GM12875 (cell line): ENCODE results near the gene BID.

Experiments used
- H3K4me3 ChIP-seq: one replicate; pipeline ENCODE4 v1.5.1; 2011; ENCODE audit warnings: low read depth, low read length, control low read depth
- TF ChIP-seq, protein P1 (sequence below): IDR thresholded peaks from 2 replicates; pipeline ENCODE4 v1.5.1; 2011; ENCODE audit warnings: low read depth, mild to moderate bottlenecking, control low read depth, inconsistent platforms, low read length, moderate library complexity, borderline replicate concordance; ENCODE audit not compliant: insufficient read depth

The BID gene

DNA sequence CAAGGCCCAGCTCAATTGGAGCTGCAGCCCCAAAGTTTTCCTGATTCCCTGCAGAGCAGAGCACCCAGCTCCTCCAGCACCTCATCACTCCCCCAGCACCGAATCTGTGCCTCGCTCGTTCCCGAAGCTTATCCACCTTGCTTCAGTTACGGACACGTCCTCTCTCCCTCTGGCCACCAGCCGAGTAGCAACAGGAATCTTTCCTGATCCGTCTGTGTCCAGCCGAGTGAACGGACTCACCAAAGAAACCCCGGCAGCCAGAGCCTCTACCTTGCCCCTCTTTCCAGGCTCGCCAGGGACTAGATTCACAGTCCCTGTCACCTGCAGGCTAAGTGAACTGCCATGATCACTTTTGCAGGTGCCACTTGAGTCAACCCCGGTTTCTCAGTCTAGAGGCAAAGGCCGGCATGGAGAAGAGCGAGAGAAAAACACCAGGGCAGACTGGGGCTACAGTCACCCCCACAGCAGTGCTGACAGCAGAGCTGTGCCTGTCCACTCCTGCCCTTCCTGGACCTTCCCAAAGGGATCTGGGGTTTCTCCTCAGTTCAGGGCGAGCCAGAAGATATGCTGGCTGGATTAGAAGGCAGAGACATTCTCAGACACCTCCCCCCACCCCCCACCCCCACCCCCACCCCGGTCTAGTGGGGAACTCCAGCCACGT, 32.3 kb downstream of the BID start:
- TF ChIP-seq, protein P1, sequence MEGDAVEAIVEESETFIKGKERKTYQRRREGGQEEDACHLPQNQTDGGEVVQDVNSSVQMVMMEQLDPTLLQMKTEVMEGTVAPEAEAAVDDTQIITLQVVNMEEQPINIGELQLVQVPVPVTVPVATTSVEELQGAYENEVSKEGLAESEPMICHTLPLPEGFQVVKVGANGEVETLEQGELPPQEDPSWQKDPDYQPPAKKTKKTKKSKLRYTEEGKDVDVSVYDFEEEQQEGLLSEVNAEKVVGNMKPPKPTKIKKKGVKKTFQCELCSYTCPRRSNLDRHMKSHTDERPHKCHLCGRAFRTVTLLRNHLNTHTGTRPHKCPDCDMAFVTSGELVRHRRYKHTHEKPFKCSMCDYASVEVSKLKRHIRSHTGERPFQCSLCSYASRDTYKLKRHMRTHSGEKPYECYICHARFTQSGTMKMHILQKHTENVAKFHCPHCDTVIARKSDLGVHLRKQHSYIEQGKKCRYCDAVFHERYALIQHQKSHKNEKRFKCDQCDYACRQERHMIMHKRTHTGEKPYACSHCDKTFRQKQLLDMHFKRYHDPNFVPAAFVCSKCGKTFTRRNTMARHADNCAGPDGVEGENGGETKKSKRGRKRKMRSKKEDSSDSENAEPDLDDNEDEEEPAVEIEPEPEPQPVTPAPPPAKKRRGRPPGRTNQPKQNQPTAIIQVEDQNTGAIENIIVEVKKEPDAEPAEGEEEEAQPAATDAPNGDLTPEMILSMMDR, result 0 out of 2 replicates have a peak, but pooled peaks have one; percentile 2

DNA sequence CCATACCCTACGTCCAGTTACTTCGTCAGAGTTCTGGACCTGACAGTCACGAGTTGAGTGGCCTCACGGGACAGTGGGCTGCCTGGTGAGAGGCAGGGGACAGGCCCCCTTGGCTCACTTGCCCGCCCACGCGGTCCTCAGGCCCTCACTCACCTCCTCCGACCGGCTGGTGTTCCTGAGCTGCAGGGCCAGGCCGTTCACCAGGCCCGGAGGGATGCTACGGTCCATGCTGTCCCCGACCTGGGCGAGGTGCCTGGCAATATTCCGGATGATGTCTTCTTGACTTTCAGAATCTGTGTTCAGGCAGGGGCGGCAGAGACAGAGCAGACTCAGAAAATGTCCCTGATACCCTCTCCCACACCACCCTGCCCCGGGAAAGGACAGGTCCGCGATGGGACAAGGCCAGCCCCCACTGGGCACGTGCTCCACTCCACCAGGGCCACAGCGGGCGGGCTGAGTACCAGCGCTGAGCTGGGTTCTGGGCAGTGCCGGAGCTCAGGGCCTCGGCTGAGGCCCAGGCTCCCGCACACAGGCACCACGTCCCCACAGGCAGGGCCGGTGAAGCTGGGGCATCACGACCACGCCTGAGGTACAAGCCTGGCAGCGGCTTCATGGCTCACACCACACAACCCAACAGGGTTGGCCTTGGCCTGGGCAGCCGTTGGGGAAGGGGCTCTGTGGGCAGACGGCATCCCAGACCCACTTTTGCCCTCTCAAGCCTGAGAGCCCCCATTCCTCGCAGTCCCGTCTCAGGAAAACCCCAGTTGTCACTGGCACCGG, 34.9 kb downstream of the BID start:
- TF ChIP-seq, protein P1, result no peak

More for the DNA sequence above, 32.3 kb downstream of the BID start:
- no peak overlapping the region for H3K4me3 ChIP-seq

DNA sequence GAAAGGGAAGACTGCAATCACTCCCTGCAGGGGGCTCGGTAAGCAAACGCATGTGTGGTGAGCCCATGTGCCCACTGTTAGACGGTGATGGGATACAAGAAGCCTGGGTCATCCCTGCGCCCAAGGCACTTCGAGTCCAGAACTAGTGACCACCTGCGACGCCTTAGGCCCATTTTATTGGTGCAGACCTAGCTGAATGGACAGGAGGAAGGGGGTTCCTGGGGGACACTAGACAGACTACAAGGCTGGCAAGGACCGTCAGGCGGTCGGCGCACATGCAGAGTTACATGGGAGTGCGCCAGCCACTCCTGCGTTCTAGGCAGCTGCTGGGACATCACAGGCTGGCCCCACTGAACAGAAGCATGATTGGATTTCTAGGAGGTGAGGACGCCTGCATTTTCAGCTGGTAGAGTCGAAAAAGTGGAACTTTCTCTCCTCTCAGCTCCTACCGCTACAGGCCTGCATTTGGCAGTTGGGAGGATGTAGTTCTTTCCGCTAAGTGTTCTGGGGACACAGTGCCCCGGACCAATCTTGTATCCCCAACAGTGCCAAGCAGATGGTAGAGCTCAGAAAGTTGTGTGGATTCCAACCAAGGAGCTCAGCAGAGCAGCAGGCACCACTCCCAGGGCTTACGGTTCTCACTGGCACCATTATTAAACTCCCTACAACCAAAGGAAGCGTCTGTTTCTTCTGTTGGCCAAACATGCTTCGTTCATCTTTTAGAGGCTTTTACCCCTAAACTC, 35.7 kb downstream of the BID start:
- no peak overlapping the region for H3K4me3 ChIP-seq
- TF ChIP-seq, protein P1, result no peak

More for the DNA sequence above, 34.9 kb downstream of the BID start:
- H3K4me3 ChIP-seq, result no peak overlapping the region

DNA sequence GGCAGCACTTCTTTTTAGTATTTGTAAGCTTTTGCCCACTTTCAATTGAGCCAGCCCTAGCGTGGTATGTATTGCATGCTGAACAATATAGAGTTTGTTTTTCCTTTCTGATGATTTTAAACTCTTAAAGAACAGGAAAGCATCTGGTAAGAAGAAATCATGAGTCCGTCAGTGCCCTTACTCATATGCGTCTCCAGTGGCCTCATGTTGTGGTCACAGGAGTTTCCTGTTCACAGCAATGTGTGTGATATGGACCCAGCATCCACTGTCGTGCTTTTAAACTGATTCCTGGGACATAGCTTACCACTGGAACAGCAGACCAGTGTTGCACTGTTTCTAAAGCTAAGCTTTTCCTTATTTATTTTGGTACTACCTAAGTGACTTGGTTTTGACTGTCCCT, 40.1 kb downstream of the BID start:
- TF ChIP-seq, protein P1, result no peak

DNA sequence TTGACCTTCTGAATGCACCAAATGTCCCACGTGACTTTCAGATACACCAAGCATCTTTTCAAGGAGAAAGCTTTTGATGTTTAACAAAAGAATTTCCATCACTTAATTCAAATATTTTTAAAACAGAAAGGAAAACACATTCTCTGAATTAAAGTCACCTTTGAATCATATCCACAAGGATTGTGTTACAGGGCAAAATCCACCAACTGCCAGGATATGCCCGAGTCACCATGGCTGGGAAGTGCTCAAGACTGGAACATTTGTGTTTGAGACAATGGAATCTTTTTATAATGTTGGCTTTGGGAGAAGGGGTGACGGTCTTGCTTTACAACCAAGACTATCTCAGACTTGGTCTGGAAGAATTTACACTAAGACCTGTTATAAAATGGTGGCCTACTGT, 40.8 kb downstream of the BID start:
- no peak overlapping the region for H3K4me3 ChIP-seq
- TF ChIP-seq, protein P1, result no peak

More for the DNA sequence above, 40.1 kb downstream of the BID start:
- H3K4me3 ChIP-seq, result no peak overlapping the region

DNA sequence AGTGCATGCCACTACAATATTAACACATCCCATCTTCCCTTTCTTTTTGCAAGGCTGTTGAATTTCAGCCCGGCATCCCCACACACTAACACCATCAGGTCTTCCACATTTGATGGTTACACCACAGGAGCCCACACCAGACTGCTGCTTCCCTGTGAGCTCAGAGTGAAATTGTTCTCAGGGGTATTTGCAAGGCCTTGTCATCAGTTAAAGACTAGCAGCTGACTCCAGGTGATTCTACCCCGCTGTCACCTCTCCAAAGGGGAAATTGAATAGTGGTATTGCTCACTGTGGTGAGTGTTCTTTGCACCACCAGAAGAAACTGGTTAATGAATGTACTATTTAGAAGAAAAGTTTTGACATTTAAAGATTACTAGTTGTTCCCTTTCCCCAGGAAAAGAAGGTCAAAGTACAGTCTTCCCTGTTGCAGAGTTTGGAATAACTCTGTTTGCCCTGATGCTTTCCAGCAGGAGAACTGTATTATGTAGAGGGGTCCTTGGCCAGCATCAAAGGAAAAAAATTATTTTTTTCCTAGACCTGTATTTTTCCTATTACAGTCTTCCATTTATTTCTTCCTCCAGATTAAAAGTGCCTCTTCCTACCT, 41.9 kb downstream of the BID start:
- TF ChIP-seq, protein P1, result no peak
- H3K4me3 ChIP-seq, result no peak overlapping the region
